ENCODE data around the gene DHRS3. TPM values are rescaled to one million over a fixed set of nuclear protein-coding genes. Genes with fewer than 3 reads are reported as not detected.

Gene DHRS3
- total and polyA plus RNA-seq, 12 donors = 39.9 to 93.5 (median 63.7) TPM

- DNase-seq (peak in 1 of 2 donors; percentile 38), ATAC-seq (peak in 5 of 8 donors; percentile 3 to 43 (median 15))
- Histone ChIP-seq H3K4me1 (peaks cover 68 to 96% (median 93%) of the 10 kb centered on the region in 9 donors), H3K4me3 (no peak overlapping the region), H3K27ac (peak overlapping the region; percentile 59 to 95 (median 86)), H3K27me3 (no peaks in the 10 kb centered on the region), H3K36me3 (peaks cover 0 to 8% (median 0%) of the 10 kb centered on the region in 9 donors), H3K9me3 (no peaks in the 10 kb centered on the region)
- TF ChIP-seq CTCF (IDR thresholded peaks at IDR 0.05) = peak; percentile 21 to 72 (median 62)
- WGBS, 2 donors = 56 to 57% methylated on average over 9 of the region's 9 CpGs
- intact Hi-C loops (cut with DNase I) = loop anchor here in 3 of 10 donors (2.0 to 5.0 kb wide), 3 partner anchors 14 to 169 kb away; no protein-coding TSS in a partner anchor
These were observed 17.0 kb downstream of the DHRS3 start for GRCh38 chr1:12600880-12601633.

- WGBS, 2 donors = 24 to 30% methylated on average over 7 of the region's 7 CpGs
- Histone ChIP-seq H3K9me3 (no peaks in the 10 kb centered on the region), H3K4me1 (peaks cover 72 to 100% (median 95%) of the 10 kb centered on the region in 9 donors), H3K27me3 (no peaks in the 10 kb centered on the region), H3K4me3 (no peak overlapping the region), H3K27ac (peak overlapping the region; percentile 59 to 95 (median 86)), H3K36me3 (peaks cover 0 to 8% (median 0%) of the 10 kb centered on the region in 9 donors)
- TF ChIP-seq CTCF (IDR thresholded peaks at IDR 0.05) = no peak
- peak; percentile 77 to 84 for DNase-seq
- intact Hi-C loops (cut with DNase I) = loop anchor here in 3 of 10 donors (2.0 to 5.0 kb wide), 3 partner anchors 14 to 168 kb away; no protein-coding TSS in a partner anchor
- ATAC-seq = peak; percentile 7 to 66 (median 54)
These were observed 17.7 kb downstream of the DHRS3 start for GRCh38 chr1:12600335-12600734.

GRCh38 chr1:12599657-12600056, 18.4 kb downstream of the DHRS3 start:
- Histone ChIP-seq H3K36me3 (peaks cover 0 to 8% (median 0%) of the 10 kb centered on the region in 9 donors), H3K27ac (peak overlapping the region in 9 of 10 donors; percentile 62 to 95 (median 91)), H3K4me1 (peaks cover 75 to 100% (median 93%) of the 10 kb centered on the region in 9 donors), H3K9me3 (no peaks in the 10 kb centered on the region), H3K4me3 (no peak overlapping the region), H3K27me3 (peaks cover 0 to 3% (median 0%) of the 10 kb centered on the region in 7 donors)
- no peak for TF ChIP-seq CTCF (IDR thresholded peaks at IDR 0.05)
- ATAC-seq (no peak), DNase-seq (no peak)
- 77 to 83% methylated on average over 5 of the region's 5 CpGs for WGBS, 2 donors
- intact Hi-C loops (cut with DNase I) = loop anchor here in 3 of 10 donors (2.0 to 5.0 kb wide), 5 partner anchors 15 to 167 kb away; no protein-coding TSS in a partner anchor

- no peak for TF ChIP-seq CTCF (IDR thresholded peaks at IDR 0.05)
- Histone ChIP-seq H3K4me3 (no peak overlapping the region), H3K9me3 (no peaks in the 10 kb centered on the region), H3K36me3 (peaks cover 0 to 8% (median 0%) of the 10 kb centered on the region in 9 donors), H3K27me3 (peaks cover 0 to 4% (median 0%) of the 10 kb centered on the region in 7 donors), H3K4me1 (peaks cover 77 to 100% (median 94%) of the 10 kb centered on the region in 9 donors), H3K27ac (peak overlapping the region in 8 of 10 donors; percentile 72 to 95 (median 91))
- WGBS, 2 donors = 36 to 49% methylated on average over 6 of the region's 6 CpGs
- intact Hi-C loops (cut with DNase I) = loop anchor here in 1 of 10 donors (2.0 to 5.0 kb wide), 2 partner anchors 18 to 147 kb away; no protein-coding TSS in a partner anchor
- DNase-seq = no peak
- ATAC-seq = no peak
These were observed 19.0 kb downstream of the DHRS3 start for GRCh38 chr1:12598974-12599373.
